ENCODE data around the gene TMEM256. TPM values are rescaled to one million over a fixed set of nuclear protein-coding genes. Genes with fewer than 3 reads are reported as not detected.

The TMEM256 gene
- total and polyA plus RNA-seq, 9 of the 15 experiments (the other 6 are each of a cell fraction or from before 2014, with no cell fraction given): 43.4 to 177 (median 68.5) TPM

DNA sequence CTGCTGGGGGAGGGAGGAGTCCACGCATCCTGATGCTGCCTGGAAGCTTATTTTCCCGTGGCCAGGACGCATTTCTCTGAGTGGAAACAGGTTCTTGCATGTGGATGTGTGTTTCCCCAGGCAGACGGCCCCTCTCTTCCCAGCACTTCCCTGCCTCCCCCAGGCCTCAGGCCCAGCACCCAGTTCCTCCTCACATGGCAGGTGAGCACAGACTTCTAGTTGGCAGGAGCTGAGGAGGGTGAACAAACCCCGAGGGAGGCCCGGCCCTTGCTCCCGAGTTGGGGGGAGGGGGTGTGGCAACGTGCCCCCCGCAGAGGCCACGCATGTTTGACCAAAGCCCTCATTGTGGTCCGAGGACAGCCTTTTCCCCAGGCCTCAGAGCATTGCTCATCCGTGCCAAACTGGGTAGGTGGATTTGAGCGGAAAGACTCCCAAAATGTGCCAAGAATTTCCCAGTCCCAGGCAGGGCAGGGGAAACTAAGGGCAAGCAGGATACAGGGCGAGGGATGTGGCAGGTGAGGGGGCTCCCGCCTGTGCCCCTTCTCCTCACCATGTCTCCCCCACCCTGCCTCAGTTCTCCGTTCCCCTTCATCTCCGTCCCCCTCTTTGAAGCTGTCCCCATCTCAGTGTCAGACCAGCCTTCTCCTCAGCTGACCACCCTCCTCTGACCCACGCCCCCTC, 14.7 kb upstream of the TMEM256 start:
- CTCF ChIA-PET (ENCODE audit: low intra/inter-chr PET ratio): no interaction called here

More for the DNA sequence above, 14.7 kb upstream of the TMEM256 start:
- Histone ChIP-seq H3K4me3 (no peak overlapping the region), H3K36me3 (ENCODE audit: control insufficient read depth, insufficient read depth, low read length) (no peaks in the 10 kb centered on the region), H3K4me1 (replicated peaks in 1 of 2; ENCODE audit: control insufficient read depth in 2 of 2, insufficient read depth in 2 of 2, low read length in 2 of 2) (peaks cover 0 to 10% of the 10 kb centered on the region in 2 experiments; a peak in 2 of 5 replicates), H3K9me1 (ENCODE audit: control insufficient read depth, insufficient read depth, low read length) (no peaks in the 10 kb centered on the region), H2AFZ (ENCODE audit: low read depth, low read length) (no peak overlapping the region), H3K27ac (ENCODE audit: extremely low read depth, low read depth, low read length) (no peak overlapping the region), H3K9me3 (replicated peaks; ENCODE audit: control insufficient read depth, insufficient read depth, low read depth, low read length) (no peaks in the 10 kb centered on the region), H3K9ac (ENCODE audit: insufficient read depth in 1 of 2, low read depth in 2 of 2, low read length in 2 of 2) (no peak overlapping the region), H3K79me2 (ENCODE audit: control insufficient read depth, insufficient read depth, low read length) (no peaks in the 10 kb centered on the region), H3K4me2 (ENCODE audit: insufficient read depth, low read length) (no peak overlapping the region), H3K27me3 (ENCODE audit: control insufficient read depth in 2 of 2, insufficient read depth in 2 of 2, low read length in 2 of 2) (no peaks in the 10 kb centered on the region), H4K20me1 (replicated peaks; ENCODE audit: control insufficient read depth, insufficient read depth, low read length) (no peaks in the 10 kb centered on the region)
- no peak for DNase-seq (ENCODE audit: extremely low read depth in 1 of 4, low spot score in 3 of 4)
- no peak for ATAC-seq
- 29% methylated on average over 13 of the region's 18 CpGs for WGBS (ENCODE audit: insufficient coverage, low coverage, missing lambda C conversion rate)
- intact Hi-C loops (cut with micrococcal nuclease): no loop called here
- FAIRE-seq: no peak
- in situ Hi-C loops (cut with MboI): no loop called here
- no TSS peak for BruUV-seq (replicated peaks)
- TF ChIP-seq, protein P1, sequence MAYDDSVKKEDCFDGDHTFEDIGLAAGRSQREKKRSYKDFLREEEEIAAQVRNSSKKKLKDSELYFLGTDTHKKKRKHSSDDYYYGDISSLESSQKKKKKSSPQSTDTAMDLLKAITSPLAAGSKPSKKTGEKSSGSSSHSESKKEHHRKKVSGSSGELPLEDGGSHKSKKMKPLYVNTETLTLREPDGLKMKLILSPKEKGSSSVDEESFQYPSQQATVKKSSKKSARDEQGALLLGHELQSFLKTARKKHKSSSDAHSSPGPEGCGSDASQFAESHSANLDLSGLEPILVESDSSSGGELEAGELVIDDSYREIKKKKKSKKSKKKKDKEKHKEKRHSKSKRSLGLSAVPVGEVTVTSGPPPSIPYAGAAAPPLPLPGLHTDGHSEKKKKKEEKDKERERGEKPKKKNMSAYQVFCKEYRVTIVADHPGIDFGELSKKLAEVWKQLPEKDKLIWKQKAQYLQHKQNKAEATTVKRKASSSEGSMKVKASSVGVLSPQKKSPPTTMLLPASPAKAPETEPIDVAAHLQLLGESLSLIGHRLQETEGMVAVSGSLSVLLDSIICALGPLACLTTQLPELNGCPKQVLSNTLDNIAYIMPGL (CRISPR knock-in tag; IDR thresholded peaks at IDR 0.05): no peak
- no peak for TF ChIP-seq ZNF384 (IDR thresholded peaks at IDR 0.05; ENCODE audit: low read depth, low read length)
- POLR2A ChIA-PET: interaction anchor here (1.0 kb wide), 1 partner anchor 14 kb away, joined by 4 read pairs; the partner anchor contains the start of gene TMEM256
